Activated naive CD8-positive, alpha-beta T cell treated with anti-CD3 and anti-CD28 coated beads, Interleukin-2, amount 10 ng/mL, durations not matched to agents 7 days and 5 days (primary cell): ENCODE data around the gene KLHL22. TPM values are rescaled to one million over a fixed set of nuclear protein-coding genes. Genes with fewer than 3 reads are reported as not detected.

Experiments
- ATAC-seq: fragments of 150-1000 bp; cut with Tn5 transposase; one replicate; pipeline ENCODE4 v1.10.0; 2021; ENCODE audit warnings: low read depth, moderate library complexity
- POLR2A ChIA-PET: fragments of 350-600 bp; sonication (Branson Sonifier 250); formaldehyde crosslinking; loops from one replicate; lab custom pipeline; 2021; ENCODE audit warnings: antibody characterized with exemption; lab: Charles Lee
- DNase-seq: peaks from one replicate; pipeline ENCODE4 v3.0.0; 2021
- H3K27ac Mint-ChIP-seq: one replicate; pipeline ENCODE4 v1.8.0; 2022; ENCODE audit warnings: mild to moderate bottlenecking, mixed read lengths
- H3K27me3 Mint-ChIP-seq: one replicate; pipeline ENCODE4 v1.8.0; 2022; ENCODE audit warnings: mild to moderate bottlenecking, moderate library complexity, mixed read lengths
- H3K36me3 Mint-ChIP-seq: one replicate; pipeline ENCODE4 v1.8.0; 2021; ENCODE audit warnings: mild to moderate bottlenecking, mixed read lengths
- H3K4me1 Mint-ChIP-seq: one replicate; pipeline ENCODE4 v1.8.0; 2021; ENCODE audit warnings: mixed read lengths
- H3K4me3 Mint-ChIP-seq: one replicate; pipeline ENCODE4 v1.8.0; 2022; ENCODE audit warnings: mild to moderate bottlenecking, moderate library complexity, mixed read lengths
- H3K9me3 Mint-ChIP-seq: one replicate; pipeline ENCODE4 v1.8.0; 2021; ENCODE audit warnings: mixed read lengths
- total RNA-seq, 2 experiments: library from RNA; stranded (reverse); gene quantifications; one replicate each; pipeline ENCODE4 v1.2.3, GENCODE V29; 2021

Gene KLHL22
- total RNA-seq, 2 experiments from 2014 or later: 31.7 to 37.3 TPM

DNA sequence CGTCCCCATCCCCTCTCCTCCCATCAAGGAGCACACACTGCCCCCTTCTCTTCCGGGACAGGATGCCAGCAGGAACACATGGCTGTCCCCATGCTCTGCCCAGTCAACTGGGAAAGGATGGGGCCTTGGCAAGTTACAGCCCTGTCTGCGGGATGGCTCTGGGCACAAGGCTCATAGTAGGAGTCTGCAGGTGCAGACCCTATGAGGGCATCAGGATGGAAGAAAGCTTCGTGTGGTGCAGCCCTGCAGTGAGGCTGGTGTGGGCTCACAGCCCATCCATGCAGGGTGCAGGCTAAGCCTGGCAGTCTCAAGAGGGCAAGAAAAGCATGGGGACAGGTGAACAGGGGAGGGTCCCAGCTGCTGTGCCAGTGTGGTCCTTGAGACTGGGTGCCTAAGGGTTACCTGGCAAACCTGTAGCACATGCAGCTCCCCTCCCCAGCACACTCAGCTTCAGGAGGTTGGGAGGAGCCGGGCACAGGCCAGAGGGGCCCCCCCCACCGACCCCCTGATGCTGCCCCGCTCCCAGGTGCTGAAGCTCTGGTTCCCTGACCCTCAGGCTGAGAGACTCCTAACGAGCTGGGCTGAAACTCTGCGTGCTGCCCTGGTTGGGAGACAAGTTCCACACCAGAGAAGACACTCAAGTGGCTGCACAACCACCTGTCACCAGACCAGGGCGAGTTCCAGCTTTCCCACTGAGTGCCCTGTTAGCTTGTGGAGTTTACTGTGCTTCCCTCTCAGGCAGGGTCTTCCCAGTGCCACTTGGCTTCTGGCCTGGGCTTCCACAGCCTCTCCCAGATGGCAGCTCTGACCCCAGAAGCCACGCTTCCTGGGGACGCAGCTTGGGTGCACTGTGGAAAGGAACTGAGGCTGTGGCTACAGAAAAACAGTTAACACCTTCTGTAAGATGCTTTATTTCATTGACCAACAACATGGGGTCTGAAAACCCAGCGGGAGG is 54.7 kb downstream of the KLHL22 start:
- H3K9me3 Mint-ChIP-seq: no peaks in the 10 kb centered on the region
- ATAC-seq (no peak), DNase-seq (peak; percentile 29)
- no peak overlapping the region for H3K4me3 Mint-ChIP-seq
- peaks cover 19% of the 10 kb centered on the region for H3K27me3 Mint-ChIP-seq
- H3K36me3 Mint-ChIP-seq: peaks cover 5% of the 10 kb centered on the region
- POLR2A ChIA-PET: interaction anchor here (0.7 kb wide), 1 partner anchor 16 kb away, joined by 3 read pairs; no protein-coding TSS in a partner anchor
- H3K27ac Mint-ChIP-seq: no peak overlapping the region
- H3K4me1 Mint-ChIP-seq: peaks cover 10% of the 10 kb centered on the region

DNA sequence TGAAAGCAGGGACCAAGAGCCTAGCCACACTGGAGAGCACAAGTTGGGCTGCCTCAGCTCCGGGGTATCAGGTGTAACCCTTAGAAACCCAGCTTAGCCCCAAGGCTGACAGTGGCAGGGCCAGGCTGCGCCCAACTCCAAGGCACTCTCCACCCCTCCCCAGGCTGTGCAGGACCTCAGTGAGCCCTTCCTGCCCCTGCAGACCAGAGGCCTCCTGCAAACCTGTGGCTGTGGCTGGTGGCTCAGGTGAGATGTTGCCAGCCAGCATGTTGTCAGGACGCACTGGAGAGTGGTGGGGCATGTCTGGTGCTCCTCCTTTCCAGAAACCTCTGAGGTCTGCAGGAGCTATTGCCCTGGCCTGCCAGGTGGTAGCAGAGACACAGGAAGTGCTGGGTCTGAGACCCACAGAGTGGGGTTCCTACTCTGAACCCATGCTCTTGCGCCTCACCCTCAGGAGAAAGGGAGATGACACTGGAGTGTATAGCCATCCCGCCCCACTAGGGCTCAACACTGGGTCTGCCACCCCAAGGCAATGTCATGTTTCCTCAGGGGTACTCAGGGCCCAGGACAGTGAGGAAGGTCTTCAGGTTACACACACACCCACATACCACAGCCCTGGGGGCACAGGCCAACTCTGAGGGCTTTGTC is 55.5 kb downstream of the KLHL22 start:
- peaks cover 10% of the 10 kb centered on the region for H3K4me1 Mint-ChIP-seq
- no peak for ATAC-seq

DNA sequence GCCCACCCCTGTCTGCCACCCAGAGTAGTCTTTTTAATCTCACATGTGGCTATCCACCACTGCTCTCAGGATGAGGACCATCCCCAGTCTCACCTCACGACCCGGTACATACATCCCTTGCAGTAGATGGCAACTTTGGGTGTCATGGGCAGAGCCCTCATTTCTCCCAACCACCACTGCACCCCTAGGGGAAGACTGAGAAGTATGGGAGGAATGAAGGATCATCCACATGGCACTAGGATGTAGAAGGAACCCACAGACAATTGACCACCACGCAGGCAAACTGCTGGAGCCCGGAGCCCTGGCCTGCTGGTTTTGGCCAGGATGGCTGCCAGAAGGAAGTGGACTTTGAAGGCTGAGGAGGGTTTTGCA is 56.1 kb downstream of the KLHL22 start:
- no peak overlapping the region for H3K27ac Mint-ChIP-seq
- H3K9me3 Mint-ChIP-seq: no peaks in the 10 kb centered on the region
- H3K27me3 Mint-ChIP-seq: peaks cover 33% of the 10 kb centered on the region
- peaks cover 3% of the 10 kb centered on the region for H3K36me3 Mint-ChIP-seq
- H3K4me1 Mint-ChIP-seq: peaks cover 10% of the 10 kb centered on the region
- no peak overlapping the region for H3K4me3 Mint-ChIP-seq
- DNase-seq: peak; percentile 22
- ATAC-seq: no peak
- POLR2A ChIA-PET: no interaction called here

More for the DNA sequence above, 55.5 kb downstream of the KLHL22 start:
- POLR2A ChIA-PET: no interaction called here
- DNase-seq: peak; percentile 31
- Mint-ChIP-seq H3K9me3 (no peaks in the 10 kb centered on the region), H3K4me3 (no peak overlapping the region), H3K36me3 (peaks cover 5% of the 10 kb centered on the region), H3K27ac (no peak overlapping the region), H3K27me3 (peaks cover 28% of the 10 kb centered on the region)

DNA sequence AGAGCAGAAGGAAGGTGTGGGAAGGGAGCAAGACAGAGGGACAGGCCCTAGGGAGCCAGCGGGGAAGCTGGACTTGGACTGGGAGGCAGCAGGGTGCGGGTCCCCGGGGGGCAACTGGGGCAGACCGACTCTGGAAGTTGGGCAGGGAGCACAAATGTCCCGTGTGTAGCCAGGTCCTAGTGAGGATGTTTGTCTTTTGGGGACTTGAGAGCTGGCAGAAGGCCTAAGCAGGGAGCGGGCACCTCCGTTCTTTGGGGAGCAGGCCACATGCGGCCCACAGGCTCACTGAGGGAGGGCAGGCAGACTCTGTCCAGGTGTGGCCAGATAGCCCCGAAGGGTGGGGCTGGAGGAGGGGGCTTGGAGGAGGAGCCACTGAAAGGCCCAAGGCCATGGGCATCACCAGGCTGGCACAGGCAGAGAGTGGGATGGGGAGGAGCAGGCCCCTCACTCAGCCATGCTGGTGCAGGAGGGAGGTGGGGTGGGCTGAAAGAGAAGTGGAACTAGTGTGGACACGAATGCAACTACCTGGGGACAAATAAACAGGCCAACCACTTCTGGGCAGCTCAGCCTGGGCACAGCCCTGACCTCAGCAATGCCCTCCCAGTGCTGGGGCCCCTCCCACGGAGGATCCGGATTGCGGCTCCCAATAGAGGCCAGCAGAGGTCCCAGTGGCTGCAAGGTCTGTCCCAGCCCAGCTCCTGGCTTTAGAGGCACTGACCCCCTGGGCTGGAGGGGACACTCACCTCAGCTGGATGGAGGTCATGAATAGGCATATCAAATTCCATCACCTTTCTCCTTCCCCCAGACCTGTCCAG is 56.7 kb downstream of the KLHL22 start:
- H3K27ac Mint-ChIP-seq: no peak overlapping the region
- H3K4me1 Mint-ChIP-seq: peaks cover 9% of the 10 kb centered on the region
- no peaks in the 10 kb centered on the region for H3K9me3 Mint-ChIP-seq
- DNase-seq (peak; percentile 33), ATAC-seq (no peak)
- no peak overlapping the region for H3K4me3 Mint-ChIP-seq
- H3K36me3 Mint-ChIP-seq: no peaks in the 10 kb centered on the region
- H3K27me3 Mint-ChIP-seq: peaks cover 39% of the 10 kb centered on the region
- POLR2A ChIA-PET: no interaction called here

DNA sequence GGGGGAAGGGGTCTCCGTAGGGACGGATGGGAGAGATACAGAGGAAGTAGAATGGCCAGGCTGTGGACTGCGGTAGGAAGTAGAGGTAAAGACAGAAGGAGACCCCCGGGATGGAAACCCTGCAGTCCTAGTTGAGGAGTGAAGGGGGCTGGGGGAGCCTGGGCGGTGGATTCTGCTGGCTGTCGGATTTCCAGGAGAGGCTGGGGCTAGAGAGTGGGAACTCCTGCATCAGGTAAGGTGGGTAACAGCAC is 57.2 kb downstream of the KLHL22 start:
- H3K9me3 Mint-ChIP-seq: no peaks in the 10 kb centered on the region
- ATAC-seq: no peak
- H3K36me3 Mint-ChIP-seq: no peaks in the 10 kb centered on the region
- no peak overlapping the region for H3K4me3 Mint-ChIP-seq
- H3K27me3 Mint-ChIP-seq: peaks cover 42% of the 10 kb centered on the region
- no peak overlapping the region for H3K27ac Mint-ChIP-seq
- no peak for DNase-seq
- H3K4me1 Mint-ChIP-seq: peaks cover 9% of the 10 kb centered on the region
- POLR2A ChIA-PET: no interaction called here

GRCh38 chr22:20437613-20438426 is 57.8 kb downstream of the KLHL22 start, which contains the start of gene SCARF2:
TSS of gene SCARF2 (minus strand) at chr22:20437825. CDS start at chr22:20437754, 71 bp downstream.
- ATAC-seq: peak; percentile 27
- POLR2A ChIA-PET: no interaction called here
- DNase-seq: peak; percentile 41
- no peak within 1 kb of the TSS for H3K27ac Mint-ChIP-seq
- peak within 1 kb of the TSS; percentile 77 for H3K4me3 Mint-ChIP-seq
- H3K9me3 Mint-ChIP-seq: no peaks in the 10 kb centered on the region
- H3K27me3 Mint-ChIP-seq: peaks cover 48% of the 10 kb centered on the region
- no peaks in the 10 kb centered on the region for H3K36me3 Mint-ChIP-seq
- H3K4me1 Mint-ChIP-seq: peaks cover 9% of the 10 kb centered on the region

DNA sequence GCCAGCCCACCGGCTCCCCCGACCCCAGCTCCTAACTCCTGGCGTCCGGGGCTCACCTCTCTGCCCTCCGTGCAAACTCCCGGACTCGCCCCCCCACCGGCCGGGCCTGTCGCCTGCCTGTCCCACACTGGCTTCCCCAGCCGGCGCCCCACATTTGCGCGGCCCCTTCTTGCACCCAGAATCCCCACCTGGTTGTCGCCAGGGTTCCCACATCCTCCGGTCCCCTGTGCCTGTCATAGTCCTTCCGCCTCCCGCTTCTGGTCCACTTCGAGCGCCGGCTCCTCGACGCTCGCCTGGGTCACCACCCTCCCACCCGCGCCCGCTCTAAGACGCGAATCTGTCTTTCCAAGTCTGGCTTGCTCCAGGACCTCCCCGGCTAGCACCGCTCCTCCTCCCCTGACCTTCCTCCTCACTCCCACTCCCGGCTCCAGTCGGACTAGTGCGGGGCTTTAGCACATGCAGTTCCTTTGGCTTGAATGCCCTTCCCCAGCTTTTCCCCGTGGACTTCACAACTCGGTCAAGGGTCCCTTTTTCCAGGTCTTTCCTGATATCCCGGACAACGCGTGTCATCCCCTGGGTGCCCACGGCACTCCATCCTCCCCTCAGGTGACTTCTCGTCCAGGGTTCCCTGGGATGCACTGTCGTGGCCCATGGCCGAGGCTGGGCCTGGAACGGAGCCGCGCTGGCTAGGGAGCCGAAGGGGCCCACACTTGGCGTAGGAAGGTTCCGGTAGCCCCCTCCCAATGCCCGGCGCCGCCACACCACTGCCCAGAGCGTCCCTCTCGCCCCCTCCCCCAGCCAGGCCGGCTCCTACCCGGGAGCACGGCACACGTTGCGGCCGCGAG is 58.6 kb downstream of the KLHL22 start:
- ATAC-seq (no peak), DNase-seq (peak; percentile 40)
- H3K9me3 Mint-ChIP-seq: no peaks in the 10 kb centered on the region
- H3K27me3 Mint-ChIP-seq: peaks cover 54% of the 10 kb centered on the region
- peaks cover 9% of the 10 kb centered on the region for H3K4me1 Mint-ChIP-seq
- POLR2A ChIA-PET: no interaction called here
- H3K4me3 Mint-ChIP-seq: peak overlapping the region; percentile 77
- H3K27ac Mint-ChIP-seq: no peak overlapping the region
- H3K36me3 Mint-ChIP-seq: no peaks in the 10 kb centered on the region

- H3K36me3 Mint-ChIP-seq: no peaks in the 10 kb centered on the region
- H3K4me1 Mint-ChIP-seq: peaks cover 9% of the 10 kb centered on the region
- no peak overlapping the region for H3K27ac Mint-ChIP-seq
- H3K27me3 Mint-ChIP-seq: peaks cover 57% of the 10 kb centered on the region
- ATAC-seq (no peak), DNase-seq (peak; percentile 56)
- no peaks in the 10 kb centered on the region for H3K9me3 Mint-ChIP-seq
- H3K4me3 Mint-ChIP-seq: peak overlapping the region; percentile 77
- POLR2A ChIA-PET: no interaction called here
Observed at GRCh38 chr22:20436307-20436767, 59.3 kb downstream of the KLHL22 start.

GRCh38 chr22:20435436-20436306 is 59.9 kb downstream of the KLHL22 start:
- H3K9me3 Mint-ChIP-seq: no peaks in the 10 kb centered on the region
- H3K36me3 Mint-ChIP-seq: no peaks in the 10 kb centered on the region
- ATAC-seq: no peak
- peaks cover 59% of the 10 kb centered on the region for H3K27me3 Mint-ChIP-seq
- H3K27ac Mint-ChIP-seq: no peak overlapping the region
- peak; percentile 28 for DNase-seq
- peak overlapping the region; percentile 35 for H3K4me3 Mint-ChIP-seq
- H3K4me1 Mint-ChIP-seq: peaks cover 9% of the 10 kb centered on the region
- POLR2A ChIA-PET: interaction anchor here (0.8 kb wide), 1 partner anchor 172 kb away, joined by 3 read pairs; no protein-coding TSS in a partner anchor

- Mint-ChIP-seq H3K4me1 (peaks cover 11% of the 10 kb centered on the region), H3K36me3 (no peaks in the 10 kb centered on the region), H3K4me3 (no peak overlapping the region), H3K9me3 (no peaks in the 10 kb centered on the region), H3K27ac (no peak overlapping the region), H3K27me3 (peaks cover 67% of the 10 kb centered on the region)
- no peak for ATAC-seq
- POLR2A ChIA-PET: interaction anchor here (0.8 kb wide), 1 partner anchor 173 kb away, joined by 3 read pairs; no protein-coding TSS in a partner anchor
- peak; percentile 30 for DNase-seq
Observed at GRCh38 chr22:20434773-20435172, 60.8 kb downstream of the KLHL22 start.

DNA sequence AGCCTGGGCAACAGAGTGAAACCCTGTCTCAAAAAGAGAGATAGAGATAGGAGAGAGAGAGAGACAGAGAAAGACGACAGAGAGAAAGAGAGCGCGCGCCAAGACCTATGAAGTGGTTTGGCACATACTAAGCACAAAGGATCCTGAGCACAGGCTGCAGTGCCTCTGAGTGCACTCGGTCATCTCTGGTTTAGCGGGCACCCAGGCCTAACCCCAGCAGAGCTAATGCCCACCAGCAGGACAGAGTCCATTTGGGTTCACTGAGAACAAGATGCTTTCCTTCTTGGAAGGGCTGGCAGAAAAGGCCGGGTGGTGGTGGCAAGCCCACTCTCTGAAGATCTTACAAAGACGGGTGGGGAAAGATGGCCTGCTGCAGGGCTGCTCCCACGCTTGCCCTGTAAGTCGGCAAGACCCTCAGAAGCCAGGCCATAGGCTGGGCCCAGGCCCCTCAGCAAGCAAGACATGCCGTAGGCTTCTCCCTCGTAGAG is 61.3 kb downstream of the KLHL22 start:
- peaks cover 11% of the 10 kb centered on the region for H3K4me1 Mint-ChIP-seq
- no peak overlapping the region for H3K27ac Mint-ChIP-seq
- no peak for ATAC-seq
- H3K9me3 Mint-ChIP-seq: no peaks in the 10 kb centered on the region
- peaks cover 67% of the 10 kb centered on the region for H3K27me3 Mint-ChIP-seq
- H3K4me3 Mint-ChIP-seq: no peak overlapping the region
- POLR2A ChIA-PET: no interaction called here
- DNase-seq: no peak
- no peaks in the 10 kb centered on the region for H3K36me3 Mint-ChIP-seq
